Measurements from ENCODE around the gene MDP1.
A peak's percentile ranks its signal among the peaks of the same experiment; 100 is the strongest.
"Not testable (repeated sequence)": the region's sequence is repeated elsewhere in the genome, so short reads cannot be mapped to it uniquely, and the experiment has no call there.

Gene MDP1

GRCh38 chr14:24250354-24250753, 34.5 kb upstream of the MDP1 start:
- no peak overlapping the region for H3K4me3 ChIP-seq (ENCODE audit: low read length)
- no peak for TF ChIP-seq CTCF (IDR thresholded peaks at IDR 0.05; ENCODE audit: insufficient read depth, low read depth, low read length, missing control alignments)
- DNase-seq (ENCODE audit: low read depth), result no peak

GRCh38 chr14:24249230-24250021, 33.6 kb upstream of the MDP1 start:
- no peak for TF ChIP-seq CTCF (IDR thresholded peaks at IDR 0.05; ENCODE audit: insufficient read depth, low read depth, low read length, missing control alignments)
- H3K4me3 ChIP-seq (ENCODE audit: low read length), result no peak overlapping the region
- no peak for DNase-seq (ENCODE audit: low read depth)

- DNase-seq (ENCODE audit: low read depth), result no peak
- no peak overlapping the region for H3K4me3 ChIP-seq (ENCODE audit: low read length)
- no peak for TF ChIP-seq CTCF (IDR thresholded peaks at IDR 0.05; ENCODE audit: insufficient read depth, low read depth, low read length, missing control alignments)
Observed at GRCh38 chr14:24247422-24247821, 31.6 kb upstream of the MDP1 start.

- no peak for DNase-seq (ENCODE audit: low read depth)
- no peak for TF ChIP-seq CTCF (IDR thresholded peaks at IDR 0.05; ENCODE audit: insufficient read depth, low read depth, low read length, missing control alignments)
- H3K4me3 ChIP-seq (ENCODE audit: low read length), result no peak overlapping the region
Observed at GRCh38 chr14:24246765-24247212, 30.9 kb upstream of the MDP1 start.

GRCh38 chr14:24245350-24245749, 29.5 kb upstream of the MDP1 start:
- not testable (repeated sequence) for DNase-seq (ENCODE audit: low read depth); H3K4me3 ChIP-seq (ENCODE audit: low read length)

- peak overlapping the region; percentile 91 for H3K4me3 ChIP-seq (ENCODE audit: low read length)
- DNase-seq (ENCODE audit: low read depth), result peak; percentile 41
- TF ChIP-seq CTCF (IDR thresholded peaks at IDR 0.05; ENCODE audit: insufficient read depth, low read depth, low read length, missing control alignments), result no peak
Observed at GRCh38 chr14:24243336-24243836, 27.5 kb upstream of the MDP1 start.

- peak; percentile 45 for TF ChIP-seq CTCF (IDR thresholded peaks at IDR 0.05; ENCODE audit: insufficient read depth, low read depth, low read length, missing control alignments)
- peak overlapping the region; percentile 91 for H3K4me3 ChIP-seq (ENCODE audit: low read length)
Observed at GRCh38 chr14:24241829-24242443, 26.1 kb upstream of the MDP1 start.

More at GRCh38 chr14:24241829-24242443, 26.1 kb upstream of the MDP1 start:
- DNase-seq (ENCODE audit: low read depth), result peak; percentile 94

Data from epithelial cell of esophagus (primary cell).